Heart left ventricle (tissue), 16 donors: ENCODE measurements around the gene NXF3. TPM values are rescaled to one million over a fixed set of nuclear protein-coding genes. Genes with fewer than 3 reads are reported as not detected.
"Not testable (repeated sequence)": the region's sequence is repeated elsewhere in the genome, so short reads cannot be mapped to it uniquely, and the experiment has no call there.

ENCODE experiments used
- ATAC-seq, 4 donors: fragments of 200-7000 bp; cut with Tn5 transposase; one replicate each; pipeline ENCODE4 v1.9.1; 2020 to 2022; ENCODE audit warnings: moderate library complexity in 4 of 4, mild to moderate bottlenecking in 3 of 4, moderate number of reproducible peaks in 1 of 4
- DNase-seq, 5 donors: peaks; one replicate each; pipeline ENCODE4 v3.0.0-alpha.2; 2020
- H3K27ac ChIP-seq, 12 donors: fragments of 200-600 bp; sonication (generic) in 4 of 12; one replicate each; pipeline versions ENCODE4 v1.5.0 to v1.8.0; 2016 to 2022; ENCODE audit warnings: mild to moderate bottlenecking in 2 of 12
- H3K27me3 ChIP-seq, 9 donors: fragments of 200-600 bp; sonication (generic) in 2 of 9; one replicate each; pipeline versions ENCODE4 v1.5.1 to v1.8.0; 2016 to 2022; ENCODE audit warnings: mild to moderate bottlenecking in 3 of 9
- H3K36me3 ChIP-seq, 9 donors: fragments of 200-600 bp; sonication (generic) in 2 of 9; one replicate each; pipeline versions ENCODE4 v1.5.0 to v1.8.0; 2018 to 2022; ENCODE audit warnings: mild to moderate bottlenecking in 2 of 9
- H3K4me1 ChIP-seq, 12 donors: fragments of 200-600 bp; sonication (generic) in 4 of 12; one replicate each; pipeline versions ENCODE4 v1.5.0 to v1.8.0; 2016 to 2022; ENCODE audit warnings: mild to moderate bottlenecking in 3 of 12
- H3K4me3 ChIP-seq, 12 donors: fragments of 200-600 bp; sonication (generic) in 4 of 12; one replicate each; pipeline versions ENCODE4 v1.5.0 to v1.8.0; 2017 to 2022; ENCODE audit warnings: mild to moderate bottlenecking in 9 of 12, moderate library complexity in 4 of 12
- H3K9me3 ChIP-seq, 12 donors: fragments of 200-600 bp; sonication (generic) in 4 of 12; one replicate each; pipeline versions ENCODE4 v1.5.0 to v1.8.0; 2016 to 2022; ENCODE audit warnings: mild to moderate bottlenecking in 1 of 12
- POLR2A ChIP-seq, 2 donors: fragments of 450-650 bp; IDR thresholded peaks; one replicate each; pipeline ENCODE4 v1.6.1; 2017; ENCODE audit warnings: antibody characterized with exemption in 2 of 2, mild to moderate bottlenecking in 2 of 2, moderate library complexity in 2 of 2
- WGBS, 4 donors: extraction: QIAGEN DNeasy Blood & Tissue Kit in 2 of 4; methylation state at CpG; one replicate each; pipeline versions ENCODE4 v1.1.5 to v1.1.7; 2013 to 2018; 5-methylcytosine and 5-hydroxymethylcytosine counted together
- intact Hi-C, 10 donors: fragments of 100-400 bp; cut with DNase I; formaldehyde crosslinking; loops; one replicate each; pipeline versions ENCODE4 v1.11.1 to v1.14.2; 2022
- long read RNA-seq, 3 donors: library from polyadenylated mRNA; unstranded; transcript quantifications; one replicate each; pipeline ENCODE4 v2.0.0, GENCODE V29; 2020 to 2021
- polyA plus RNA-seq, 2 donors: library from polyadenylated mRNA; stranded (reverse); fragments of 200-250 nt; gene quantifications; one replicate each; pipeline ENCODE4 v1.2.3, GENCODE V29; 2013
- total RNA-seq, 9 donors: library from RNA; depleted of rRNA in 2 of 9; stranded (reverse); fragments of >200 nt in 2 of 9; fragmentation: NEBNext Ultra II Directional in 3 of 9; extraction: Animal tissue kit (Norgen Biotek cat#: 25700) in 3 of 9; gene quantifications; one replicate each; pipeline versions ENCODE4 v1.1.0 to v1.2.4, GENCODE V29; 2016 to 2023
- TF ChIP-seq, protein P1 (sequence below), 12 donors: fragments of 200-600 bp; sonication (generic) in 4 of 12; IDR thresholded peaks; one replicate each; pipeline versions ENCODE4 v1.5.0 to v1.8.0; 2018 to 2022; ENCODE audit warnings: antibody characterized with exemption in 12 of 12, mild to moderate bottlenecking in 5 of 12
- donor health status: ischemic (EF 13 %, LVEDD 7.1; RV severe dilation, severe dysfunction).
- donor health status: healthy with polysubstance abuse.
- donor health status: DM: no; HTN: yes; CAD: no.
- donor health status: DM: no; HTN: no; CAD: no.
- donor health status: ischemic (EF 25% LVEDD 6.9; RV normal size, moderate dysfunction).
- donor health status: ischemic (EF 25% LVEDD 5.7; RV mildly dilated, moderate dysfunction).
- donor health status: healthy.
- donor health status: DM: yes; HTN: yes; CAD: no.
- donor health status: ischemic (EF 35%, LVEDD 5.7; RV mildly dilated, moderate dysfunction).
- donor health status: nonischemic (EF 11% LVEDD 7.7; RV severe dilation, severe dysfunction).
- donor health status: DM: yes; HTN: yes; CAD: no.
- donor health status: PGD.
- donor health status: ischemic (EF 29% LVEDD 5.4; RV normal size, mild dysfunction).
- donor health status: nonischemic (EF 23%, LVEDD 6.1; RV moderate dilation, normal function).

The NXF3 gene, protein sequence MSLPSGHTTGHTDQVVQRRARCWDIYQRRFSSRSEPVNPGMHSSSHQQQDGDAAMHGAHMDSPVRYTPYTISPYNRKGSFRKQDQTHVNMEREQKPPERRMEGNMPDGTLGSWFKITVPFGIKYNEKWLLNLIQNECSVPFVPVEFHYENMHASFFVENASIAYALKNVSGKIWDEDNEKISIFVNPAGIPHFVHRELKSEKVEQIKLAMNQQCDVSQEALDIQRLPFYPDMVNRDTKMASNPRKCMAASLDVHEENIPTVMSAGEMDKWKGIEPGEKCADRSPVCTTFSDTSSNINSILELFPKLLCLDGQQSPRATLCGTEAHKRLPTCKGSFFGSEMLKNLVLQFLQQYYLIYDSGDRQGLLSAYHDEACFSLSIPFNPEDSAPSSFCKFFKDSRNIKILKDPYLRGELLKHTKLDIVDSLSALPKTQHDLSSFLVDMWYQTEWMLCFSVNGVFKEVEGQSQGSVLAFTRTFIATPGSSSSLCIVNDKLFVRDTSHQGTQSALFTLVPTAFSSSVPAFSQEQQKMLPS
- total RNA-seq, result under 1 TPM in 5 of 9 donors, not detected in 4; 0.16 to 0.54 (median 0.48) TPM
- under 1 TPM; 0.08 to 0.30 TPM for polyA plus RNA-seq
- long read RNA-seq, donor 1, result 0 reads
- long read RNA-seq, donor 2, result 0 reads
- long read RNA-seq, donor 3, result 0 reads

DNA sequence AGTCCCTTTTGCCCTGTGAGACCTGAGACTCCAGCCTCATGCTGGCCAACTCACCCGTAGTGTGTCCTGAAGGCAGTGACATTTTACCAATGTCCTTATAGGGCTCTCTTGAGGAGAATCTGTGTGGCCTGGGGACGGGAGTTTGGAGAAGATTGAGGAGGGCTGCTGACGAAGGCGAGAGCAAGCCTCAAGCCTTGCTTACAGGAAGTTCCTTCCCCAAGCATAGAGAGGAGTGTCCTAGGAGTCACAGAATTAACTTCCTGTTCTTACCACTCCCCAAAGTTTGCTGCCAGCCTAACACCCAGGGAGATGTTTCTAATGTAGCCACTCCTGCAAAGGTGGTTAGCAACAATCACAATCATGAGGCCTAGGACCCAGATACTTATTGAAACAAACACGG, at the start of gene NXF3:
Gene NXF3, minus strand, starts transcription at position 202 of the 400 bp plus-strand sequence. Its CDS starts 120 bp downstream, at position 82.
- ATAC-seq (peak in 1 of 4 donors; percentile 29), DNase-seq (no peak)
- Histone ChIP-seq H3K4me1 (no peaks in the 10 kb centered on the region), H3K4me3 (no peak within 1 kb of the TSS), H3K36me3 (no peaks in the 10 kb centered on the region), H3K27ac (no peak within 1 kb of the TSS), H3K9me3 (no peaks in the 10 kb centered on the region), H3K27me3 (peaks cover 0 to 10% (median 0%) of the 10 kb centered on the region in 9 donors)
- intact Hi-C loops, result no loop called here
- no peak for TF ChIP-seq POLR2A (IDR thresholded peaks at IDR 0.05)
- TF ChIP-seq, protein P1, sequence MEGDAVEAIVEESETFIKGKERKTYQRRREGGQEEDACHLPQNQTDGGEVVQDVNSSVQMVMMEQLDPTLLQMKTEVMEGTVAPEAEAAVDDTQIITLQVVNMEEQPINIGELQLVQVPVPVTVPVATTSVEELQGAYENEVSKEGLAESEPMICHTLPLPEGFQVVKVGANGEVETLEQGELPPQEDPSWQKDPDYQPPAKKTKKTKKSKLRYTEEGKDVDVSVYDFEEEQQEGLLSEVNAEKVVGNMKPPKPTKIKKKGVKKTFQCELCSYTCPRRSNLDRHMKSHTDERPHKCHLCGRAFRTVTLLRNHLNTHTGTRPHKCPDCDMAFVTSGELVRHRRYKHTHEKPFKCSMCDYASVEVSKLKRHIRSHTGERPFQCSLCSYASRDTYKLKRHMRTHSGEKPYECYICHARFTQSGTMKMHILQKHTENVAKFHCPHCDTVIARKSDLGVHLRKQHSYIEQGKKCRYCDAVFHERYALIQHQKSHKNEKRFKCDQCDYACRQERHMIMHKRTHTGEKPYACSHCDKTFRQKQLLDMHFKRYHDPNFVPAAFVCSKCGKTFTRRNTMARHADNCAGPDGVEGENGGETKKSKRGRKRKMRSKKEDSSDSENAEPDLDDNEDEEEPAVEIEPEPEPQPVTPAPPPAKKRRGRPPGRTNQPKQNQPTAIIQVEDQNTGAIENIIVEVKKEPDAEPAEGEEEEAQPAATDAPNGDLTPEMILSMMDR (IDR thresholded peaks at IDR 0.05), result no peak
- WGBS, 4 donors, result 62 to 73% (median 68%) methylated on average over 4 to 5 of the region's 5 CpGs

- H3K9me3 ChIP-seq, H3K36me3 ChIP-seq, H3K4me3 ChIP-seq, H3K27me3 ChIP-seq, H3K4me1 ChIP-seq, ATAC-seq, H3K27ac ChIP-seq, intact Hi-C loops, DNase-seq: not testable (repeated sequence)
- 75 to 90% (median 81%) methylated on average over 1 of the region's 2 CpGs for WGBS, 4 donors
Measured at GRCh38 chrX:103136528-103136927, 43.6 kb upstream of the NXF3 start.

- Histone ChIP-seq H3K36me3 (no peaks in the 10 kb centered on the region), H3K4me1 (no peaks in the 10 kb centered on the region), H3K9me3 (peaks cover 0 to 7% (median 0%) of the 10 kb centered on the region in 12 donors), H3K27me3 (no peaks in the 10 kb centered on the region), H3K4me3 (no peak overlapping the region), H3K27ac (no peak overlapping the region)
- TF ChIP-seq POLR2A (IDR thresholded peaks at IDR 0.05), result no peak
- TF ChIP-seq, protein P1 (IDR thresholded peaks at IDR 0.05), result no peak
- no peak for ATAC-seq
- no peak for DNase-seq
- intact Hi-C loops, result no loop called here
Measured at GRCh38 chrX:103124284-103124683, 31.3 kb upstream of the NXF3 start.

GRCh38 chrX:103120748-103121147, 27.8 kb upstream of the NXF3 start:
- Histone ChIP-seq H3K27me3 (no peaks in the 10 kb centered on the region), H3K36me3 (no peaks in the 10 kb centered on the region), H3K4me1 (no peaks in the 10 kb centered on the region), H3K9me3 (peaks cover 0 to 7% (median 0%) of the 10 kb centered on the region in 12 donors), H3K4me3 (no peak overlapping the region), H3K27ac (no peak overlapping the region)
- 23 to 47% (median 33%) methylated on average over 5 of the region's 5 CpGs for WGBS, 4 donors
- TF ChIP-seq POLR2A (IDR thresholded peaks at IDR 0.05), result no peak
- TF ChIP-seq, protein P1 (IDR thresholded peaks at IDR 0.05), result no peak
- ATAC-seq, result peak in 3 of 4 donors; percentile 18 to 77 (median 52)
- intact Hi-C loops, result no loop called here
- DNase-seq, result no peak

DNA sequence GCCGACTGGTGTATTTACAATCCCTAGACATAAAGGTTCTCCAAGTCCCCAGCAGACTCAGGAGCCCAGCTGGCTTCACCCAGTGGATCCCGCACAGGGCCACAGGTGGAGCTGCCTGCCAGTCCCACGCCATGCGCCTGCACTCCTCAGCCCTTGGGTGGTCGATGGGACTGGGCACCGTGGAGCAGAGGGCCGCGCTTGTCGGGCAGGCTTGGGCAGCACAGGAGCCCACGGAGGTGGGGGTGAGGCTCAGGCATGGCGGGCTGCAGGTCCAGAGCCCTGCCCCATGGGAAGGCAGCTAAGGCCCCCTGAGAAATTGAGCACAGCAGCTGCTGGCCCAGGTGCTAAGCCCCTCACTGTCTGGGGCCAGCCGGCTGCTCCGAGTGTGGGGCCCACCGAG, 24.0 kb upstream of the NXF3 start:
- H3K27me3 ChIP-seq, H3K4me1 ChIP-seq: not testable (repeated sequence)

DNA sequence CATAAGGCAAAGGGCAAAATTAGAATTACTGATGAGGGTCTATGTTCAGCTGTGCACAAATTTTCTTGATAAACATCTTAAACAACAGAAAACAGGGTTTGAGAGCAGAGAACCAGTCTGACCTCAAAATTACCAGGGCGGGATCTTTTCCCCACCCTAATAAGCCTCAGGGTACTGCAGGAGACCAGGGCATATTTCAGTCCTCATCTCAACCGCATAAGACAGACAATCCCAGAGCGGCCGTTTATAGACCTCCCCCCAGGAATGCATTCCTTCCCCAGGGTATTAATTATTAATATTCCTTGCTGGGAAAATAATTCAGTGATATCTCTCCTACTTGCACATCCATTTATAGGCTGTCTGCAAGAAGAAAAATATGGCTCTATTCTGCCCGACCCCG, 16.6 kb upstream of the NXF3 start:
- DNase-seq, H3K27ac ChIP-seq, H3K27me3 ChIP-seq, H3K36me3 ChIP-seq, H3K4me3 ChIP-seq, ATAC-seq, intact Hi-C loops, H3K4me1 ChIP-seq: not testable (repeated sequence)
- WGBS, 4 donors, result 78 to 94% (median 88%) methylated on average over 6 of the region's 6 CpGs
- peaks cover 0 to 28% (median 0%) of the 10 kb centered on the region in 12 donors for H3K9me3 ChIP-seq

More for the DNA sequence above, 24.0 kb upstream of the NXF3 start:
- 94 to 97% (median 95%) methylated on average over 4 to 14 of the region's 14 CpGs for WGBS, 4 donors
- DNase-seq, H3K9me3 ChIP-seq, intact Hi-C loops, H3K27ac ChIP-seq, H3K4me3 ChIP-seq, H3K36me3 ChIP-seq, ATAC-seq: not testable (repeated sequence)
